Body of pancreas (tissue), 4 donors: ENCODE data around the gene AKR1D1. TPM values are rescaled to one million over a fixed set of nuclear protein-coding genes. Genes with fewer than 3 reads are reported as not detected.
A peak's percentile ranks its signal among the peaks of the same experiment; 100 is the strongest.

Experiments used
- ATAC-seq: fragments of 150-250 bp; one replicate; pipeline ENCODE4 v1.9.1; 2016
- DNase-seq, 4 donors: peaks; one replicate each; pipeline ENCODE4 v3.0.0-alpha.2; 2019
- H3K27ac ChIP-seq, 4 donors: fragments of 200-600 bp; sonication (generic); 1 replicate in 3 of 4; 2 replicates in 1 of 4; pipeline versions ENCODE4 v1.5.1 to v1.6.1; 2016 to 2019; ENCODE audit warnings: mild to moderate bottlenecking in 1 of 4, mixed read lengths in 1 of 4, moderate library complexity in 1 of 4
- H3K27me3 ChIP-seq, 2 donors: fragments of 200-600 bp; sonication (generic); one replicate each; pipeline ENCODE4 v1.6.0; 2016; ENCODE audit warnings: mild to moderate bottlenecking in 1 of 2
- H3K36me3 ChIP-seq, 2 donors: fragments of 200-600 bp; sonication (generic); replicated peaks in 1 of 2; 2 replicates each; pipeline ENCODE4 v1.5.1; 2016; ENCODE audit warnings: low read depth in 2 of 2; ENCODE audit not compliant: insufficient read depth in 1 of 2
- H3K4me1 ChIP-seq: fragments of 200-600 bp; sonication (generic); one replicate; pipeline ENCODE4 v1.6.0; 2016
- H3K4me3 ChIP-seq, 2 donors: fragments of 200-600 bp; sonication (generic); 1 replicate in 1 of 2; 2 replicates in 1 of 2; pipeline ENCODE4 v1.5.1; 2016 to 2019
- H3K9me3 ChIP-seq, 3 donors: fragments of 200-600 bp; sonication (generic); 1 replicate in 2 of 3; 2 replicates in 1 of 3; pipeline ENCODE4 v1.5.1; 2016
- CTCF ChIP-seq, 7 experiments: fragments of 450-650 bp in 4 of 7; fragments of 200-600 bp in 3 of 7; sonication (generic) in 3 of 7; IDR thresholded peaks; one replicate each; pipeline ENCODE4 v1.5.1; 2016 to 2019; ENCODE audit warnings: antibody characterized with exemption in 7 of 7
- POLR2A ChIP-seq, 3 donors: fragments of 450-650 bp; IDR thresholded peaks; one replicate each; pipeline ENCODE4 v1.6.1; 2016; ENCODE audit warnings: antibody characterized with exemption in 3 of 3, mild to moderate bottlenecking in 2 of 3
- WGBS, 2 donors: methylation state at CpG; one replicate each; pipeline ENCODE4 v1.1.5; 2017; 5-methylcytosine and 5-hydroxymethylcytosine counted together
- intact Hi-C: fragments of 100-400 bp; cut with DNase I; formaldehyde crosslinking; loops from one replicate; pipeline ENCODE4 v1.15.1; 2023
- total RNA-seq, 2 donors: library from RNA; depleted of rRNA; stranded (reverse); fragments of >200 nt; gene quantifications; one replicate each; pipeline ENCODE4 v1.1.0, GENCODE V29; 2016

The AKR1D1 gene
- total RNA-seq, 2 donors from 2014 or later: not detected

DNA sequence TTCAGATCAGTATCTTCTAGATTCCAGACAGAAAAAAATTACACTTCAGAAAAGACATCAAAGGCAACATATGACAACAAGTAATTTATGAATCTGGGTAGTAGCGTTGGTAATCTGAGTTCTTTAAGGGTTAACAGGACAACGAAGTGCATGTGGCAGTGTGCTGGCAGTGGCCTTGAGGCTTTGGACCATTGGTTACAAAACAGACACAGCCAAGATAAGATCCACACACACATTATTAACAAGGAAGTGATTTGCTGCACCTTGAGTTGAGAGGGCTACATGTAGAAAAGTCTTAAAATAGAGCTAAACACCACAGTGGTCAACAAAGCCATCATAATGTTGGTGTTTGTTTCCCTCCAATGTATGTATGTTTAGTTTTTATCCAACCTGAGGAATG, 40.6 kb downstream of the AKR1D1 start:
- WGBS, 2 donors: 23 to 28% methylated on average over 2 of the region's 2 CpGs
- TF ChIP-seq CTCF (IDR thresholded peaks at IDR 0.05): no peak
- no peak for TF ChIP-seq POLR2A (IDR thresholded peaks at IDR 0.05)
- intact Hi-C loops: no loop called here
- H3K4me1 ChIP-seq: no peaks in the 10 kb centered on the region
- H3K4me3 ChIP-seq: no peak overlapping the region
- H3K9me3 ChIP-seq: no peaks in the 10 kb centered on the region
- no peaks in the 10 kb centered on the region for H3K36me3 ChIP-seq
- H3K27me3 ChIP-seq: no peaks in the 10 kb centered on the region
- ATAC-seq (no peak), DNase-seq (no peak)
- H3K27ac ChIP-seq: no peak overlapping the region

- H3K27me3 ChIP-seq: no peaks in the 10 kb centered on the region
- no peaks in the 10 kb centered on the region for H3K9me3 ChIP-seq
- intact Hi-C loops: no loop called here
- no peaks in the 10 kb centered on the region for H3K36me3 ChIP-seq
- TF ChIP-seq CTCF (IDR thresholded peaks at IDR 0.05): no peak
- no peak for TF ChIP-seq POLR2A (IDR thresholded peaks at IDR 0.05)
- H3K4me3 ChIP-seq: no peak overlapping the region
- no peak overlapping the region for H3K27ac ChIP-seq
- ATAC-seq: no peak
- no peaks in the 10 kb centered on the region for H3K4me1 ChIP-seq
- WGBS, 2 donors: 74 to 75% methylated on average over 10 of the region's 10 CpGs
- no peak for DNase-seq
Observed at GRCh38 chr7:138120140-138120827, 44.0 kb downstream of the AKR1D1 start.

- Histone ChIP-seq H3K4me1 (no peaks in the 10 kb centered on the region), H3K27me3 (no peaks in the 10 kb centered on the region), H3K4me3 (no peak overlapping the region), H3K27ac (no peak overlapping the region), H3K9me3 (no peaks in the 10 kb centered on the region), H3K36me3 (no peaks in the 10 kb centered on the region)
- TF ChIP-seq POLR2A (IDR thresholded peaks at IDR 0.05): no peak
- TF ChIP-seq CTCF (IDR thresholded peaks at IDR 0.05): no peak
- no peak for ATAC-seq
- intact Hi-C loops: no loop called here
- DNase-seq: no peak
- 90 to 95% methylated on average over 23 of the region's 23 CpGs for WGBS, 2 donors
Observed at GRCh38 chr7:138122162-138122561, 45.9 kb downstream of the AKR1D1 start.

- intact Hi-C loops: no loop called here
- 66 to 80% methylated on average over 2 of the region's 2 CpGs for WGBS, 2 donors
- no peak for ATAC-seq
Observed at GRCh38 chr7:138125119-138125518, 48.9 kb downstream of the AKR1D1 start.

More at GRCh38 chr7:138125119-138125518, 48.9 kb downstream of the AKR1D1 start:
- DNase-seq: no peak
- Histone ChIP-seq H3K9me3 (no peaks in the 10 kb centered on the region), H3K27ac (peak overlapping the region in 1 of 4 donors; percentile 0), H3K4me3 (no peak overlapping the region), H3K36me3 (no peaks in the 10 kb centered on the region), H3K27me3 (no peaks in the 10 kb centered on the region), H3K4me1 (no peaks in the 10 kb centered on the region)
- no peak for TF ChIP-seq POLR2A (IDR thresholded peaks at IDR 0.05)
- TF ChIP-seq CTCF (IDR thresholded peaks at IDR 0.05): no peak
